ENCODE measurements around the gene MCL1. TPM values are rescaled to one million over a fixed set of nuclear protein-coding genes. Genes with fewer than 3 reads are reported as not detected.
"Not testable (repeated sequence)": the region's sequence is repeated elsewhere in the genome, so short reads cannot be mapped to it uniquely, and the experiment has no call there.

Gene MCL1
- total RNA-seq, 1 donor from 2014 or later = 246 TPM

DNA sequence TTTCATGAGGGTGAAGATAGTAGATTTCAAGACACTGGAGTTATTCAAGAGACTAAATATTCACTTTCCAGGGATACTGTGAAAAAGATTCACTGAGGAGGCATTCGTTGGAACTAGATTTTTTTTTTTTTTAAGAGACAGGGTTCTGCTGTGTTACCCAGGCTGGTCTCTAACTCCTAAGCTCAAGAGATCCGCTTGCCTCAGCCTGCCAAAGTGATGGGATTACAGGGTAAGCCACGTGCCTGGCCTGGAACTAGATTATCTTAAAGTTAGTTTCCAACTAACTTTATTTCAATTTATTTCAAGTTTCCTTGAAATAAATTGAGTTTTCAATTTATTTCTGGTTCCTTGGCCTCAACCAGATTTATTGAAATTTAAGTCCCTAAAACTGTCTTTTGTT, 24.3 kb upstream of the MCL1 start:
- DNase-seq (ENCODE audit: extremely low read depth, low read depth, low spot score) = no peak

DNA sequence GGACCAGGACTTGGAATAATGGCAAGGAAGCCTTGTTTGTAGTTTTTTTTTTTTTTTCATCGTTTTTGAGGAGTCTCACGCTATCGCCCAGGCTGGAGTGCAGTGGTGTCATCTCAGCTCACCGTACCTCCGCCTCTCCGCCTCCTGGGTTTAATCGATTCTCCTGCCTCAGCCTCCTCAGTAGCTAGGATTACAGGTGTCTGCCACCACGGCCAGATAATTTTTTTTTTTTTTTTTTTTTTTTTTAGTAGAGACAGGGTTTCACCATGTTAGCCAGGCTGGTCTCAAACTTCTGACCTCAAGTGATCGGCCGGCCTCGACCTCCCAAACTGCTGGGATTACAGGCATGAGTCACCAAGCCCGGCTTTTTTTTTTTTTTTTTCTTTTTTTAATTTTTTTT, 23.0 kb upstream of the MCL1 start:
- DNase-seq (ENCODE audit: extremely low read depth, low read depth, low spot score) = not testable (repeated sequence)

DNA sequence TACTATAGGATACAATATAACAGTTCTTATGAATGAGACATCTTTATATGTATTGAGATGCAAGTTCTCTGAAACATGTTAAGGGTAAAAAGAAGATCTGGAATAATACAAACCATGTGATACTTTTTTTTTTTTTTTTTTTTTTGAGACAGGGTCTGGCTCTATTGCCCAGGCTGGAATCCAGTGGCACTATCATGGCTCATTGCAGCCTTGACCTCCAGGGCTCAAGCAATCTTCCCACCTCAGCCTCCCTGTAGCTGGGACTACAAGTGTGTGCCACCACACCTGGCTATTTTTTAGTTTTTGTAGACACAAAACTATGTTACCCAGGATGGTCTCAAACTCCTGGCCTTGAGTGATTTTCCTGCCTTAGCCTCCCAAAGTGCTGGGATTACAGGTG, 22.1 kb upstream of the MCL1 start:
- DNase-seq (ENCODE audit: extremely low read depth, low read depth, low spot score) = no peak

DNA sequence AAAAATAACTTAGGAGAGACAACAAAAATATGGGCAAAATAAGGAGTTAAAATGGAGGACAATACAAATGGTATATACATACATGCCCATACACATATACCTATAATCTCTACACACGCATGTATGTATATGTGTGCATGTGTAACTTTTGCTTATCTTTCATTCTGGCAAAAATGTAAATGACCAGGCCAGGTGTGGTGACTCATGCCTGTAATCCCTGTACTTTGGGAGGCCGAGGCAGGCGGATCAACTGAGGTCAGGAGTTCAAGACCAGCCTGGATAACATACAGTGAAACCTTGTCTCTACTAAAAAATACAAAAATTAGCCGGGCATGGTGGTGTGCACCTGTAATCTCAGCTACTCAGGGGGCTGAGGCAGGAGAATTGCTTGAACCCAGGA, 18.9 kb upstream of the MCL1 start:
- not testable (repeated sequence) for DNase-seq (ENCODE audit: extremely low read depth, low read depth, low spot score)

DNA sequence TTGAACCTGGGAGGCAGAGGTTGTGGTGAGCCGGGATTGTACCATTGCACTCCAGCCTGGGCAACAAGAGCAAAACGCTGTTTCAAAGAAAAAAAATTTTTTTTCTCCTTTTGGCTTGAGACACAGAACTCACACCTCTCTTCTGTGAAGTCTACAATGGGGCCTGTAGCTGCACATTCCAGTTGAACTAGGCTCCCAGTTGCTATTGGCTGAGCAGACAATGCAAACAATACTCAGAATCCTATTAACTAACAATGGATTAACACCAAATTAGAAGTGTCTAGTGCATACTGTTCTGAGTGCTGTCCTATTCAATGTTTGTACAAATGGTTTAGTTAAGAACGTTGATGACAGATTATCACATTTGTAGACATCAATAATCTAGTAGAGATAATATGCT, 17.6 kb upstream of the MCL1 start:
- no peak for DNase-seq (ENCODE audit: extremely low read depth, low read depth, low spot score)

DNA sequence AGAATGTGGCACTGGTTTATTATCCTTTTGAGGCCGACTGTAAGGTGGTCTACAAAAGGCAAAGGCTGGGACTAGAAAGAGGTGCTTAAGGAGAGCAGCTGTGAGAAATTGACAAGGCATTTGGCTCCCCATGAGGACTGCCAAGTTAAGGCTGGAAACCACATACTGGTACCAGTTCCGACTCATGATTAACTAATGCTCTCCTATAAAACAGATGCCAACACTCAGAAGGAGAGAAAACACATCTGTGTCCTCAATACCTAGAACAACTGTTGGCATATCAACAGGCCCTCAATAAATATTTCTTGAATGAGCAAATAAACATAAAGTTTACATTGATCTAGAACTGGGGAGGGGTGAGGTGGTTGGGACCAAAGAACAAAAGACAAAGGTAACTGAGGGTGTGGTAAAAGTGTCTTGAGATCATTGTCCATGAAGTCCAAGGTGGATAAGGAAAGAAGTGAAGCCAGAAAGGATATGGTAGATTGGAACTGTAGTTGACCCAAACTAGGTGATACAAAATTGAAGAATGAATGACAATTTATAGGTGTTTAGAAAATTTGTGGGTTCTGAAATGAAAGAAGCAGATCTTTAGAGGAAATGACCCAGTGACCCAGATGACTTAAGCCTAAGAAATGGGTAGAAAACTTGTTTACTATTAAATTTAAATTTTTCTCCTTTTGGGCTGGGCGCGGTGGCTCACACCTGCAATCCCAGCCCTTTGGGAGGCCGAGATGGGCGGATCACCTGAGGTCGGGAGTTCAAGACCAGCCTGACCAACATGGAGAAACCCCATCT, 16.9 kb upstream of the MCL1 start:
- DNase-seq (ENCODE audit: extremely low read depth, low read depth, low spot score) = no peak

DNA sequence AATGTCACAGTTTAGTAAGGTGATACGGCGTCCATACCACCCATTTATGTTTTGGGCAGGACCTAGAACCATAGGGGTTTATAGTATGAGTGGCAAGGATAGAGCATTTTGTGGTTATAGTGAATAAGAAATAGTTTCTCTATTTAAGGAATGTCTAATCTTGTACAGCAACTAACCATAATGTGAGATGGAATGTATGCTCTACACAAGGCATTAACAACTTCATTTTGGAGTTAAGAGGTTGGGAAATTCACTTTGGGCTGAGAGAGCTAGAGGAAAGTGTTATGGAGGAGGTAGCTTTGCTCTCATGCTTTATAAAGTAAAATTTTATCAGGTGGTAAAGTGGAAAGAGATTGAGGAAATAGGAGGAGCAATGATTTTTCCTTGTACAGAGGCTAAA, 3.0 kb upstream of the MCL1 start:
- DNase-seq (ENCODE audit: extremely low read depth, low read depth, low spot score) = no peak

DNA sequence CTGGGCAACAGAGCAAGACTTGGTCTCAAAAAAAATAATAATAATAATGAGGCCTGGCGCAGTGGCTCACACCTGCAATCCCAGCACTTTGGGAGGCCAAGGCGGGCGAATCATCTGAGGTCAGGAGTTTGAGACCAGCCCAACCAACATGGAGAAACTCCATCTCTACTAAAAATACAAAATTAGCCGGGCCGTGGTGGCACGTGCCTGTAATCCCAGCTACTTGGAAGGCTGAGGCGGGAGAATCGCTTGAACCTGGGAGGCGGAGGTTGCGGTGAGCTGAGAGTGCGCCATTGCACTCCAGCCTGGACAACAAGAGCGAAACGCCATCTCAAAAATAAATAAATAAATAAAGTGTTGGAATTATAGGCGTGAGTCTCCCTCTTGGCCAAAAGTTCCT, 2.6 kb upstream of the MCL1 start:
- DNase-seq (ENCODE audit: extremely low read depth, low read depth, low spot score) = not testable (repeated sequence)

DNA sequence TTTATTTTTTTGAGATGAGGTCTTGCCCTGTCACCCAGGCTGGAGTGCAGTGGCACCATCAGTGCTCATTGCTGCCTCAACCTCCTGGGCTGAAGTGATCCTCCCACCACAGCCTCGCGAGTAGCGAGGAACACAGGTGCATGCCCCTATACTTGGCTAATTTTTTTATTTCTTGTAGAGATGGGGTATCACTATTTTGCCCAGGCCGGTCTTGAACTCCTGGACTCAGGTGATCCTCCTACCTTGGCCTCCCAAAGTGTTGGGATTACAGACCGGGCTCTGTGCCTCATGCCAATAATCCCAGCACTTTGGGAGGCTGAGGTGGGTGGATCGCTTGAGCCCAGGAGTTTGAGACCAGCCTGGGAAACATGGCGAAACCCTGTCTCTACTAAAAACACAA, 2.0 kb upstream of the MCL1 start:
- not testable (repeated sequence) for DNase-seq (ENCODE audit: extremely low read depth, low read depth, low spot score)

DNA sequence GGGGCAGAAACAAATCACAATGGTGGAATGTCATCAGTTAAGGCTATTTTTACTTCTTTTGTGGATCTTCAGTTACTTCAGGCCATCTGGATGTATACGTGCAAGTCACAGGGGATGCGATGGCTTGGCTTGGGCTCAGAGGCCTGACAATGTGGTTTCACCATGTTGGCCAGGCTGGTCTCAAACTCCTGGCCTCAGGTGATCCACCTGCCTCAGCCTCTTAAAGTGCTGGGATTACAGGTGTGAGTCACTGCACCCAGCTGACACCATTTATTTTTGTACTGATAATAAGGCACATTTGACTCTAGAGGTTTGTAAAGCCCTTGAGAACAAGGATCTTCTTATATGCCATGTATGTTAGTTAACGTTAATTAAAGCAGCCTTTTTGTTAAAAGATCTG, 1.6 kb upstream of the MCL1 start:
- DNase-seq (ENCODE audit: extremely low read depth, low read depth, low spot score) = not testable (repeated sequence)

DNA sequence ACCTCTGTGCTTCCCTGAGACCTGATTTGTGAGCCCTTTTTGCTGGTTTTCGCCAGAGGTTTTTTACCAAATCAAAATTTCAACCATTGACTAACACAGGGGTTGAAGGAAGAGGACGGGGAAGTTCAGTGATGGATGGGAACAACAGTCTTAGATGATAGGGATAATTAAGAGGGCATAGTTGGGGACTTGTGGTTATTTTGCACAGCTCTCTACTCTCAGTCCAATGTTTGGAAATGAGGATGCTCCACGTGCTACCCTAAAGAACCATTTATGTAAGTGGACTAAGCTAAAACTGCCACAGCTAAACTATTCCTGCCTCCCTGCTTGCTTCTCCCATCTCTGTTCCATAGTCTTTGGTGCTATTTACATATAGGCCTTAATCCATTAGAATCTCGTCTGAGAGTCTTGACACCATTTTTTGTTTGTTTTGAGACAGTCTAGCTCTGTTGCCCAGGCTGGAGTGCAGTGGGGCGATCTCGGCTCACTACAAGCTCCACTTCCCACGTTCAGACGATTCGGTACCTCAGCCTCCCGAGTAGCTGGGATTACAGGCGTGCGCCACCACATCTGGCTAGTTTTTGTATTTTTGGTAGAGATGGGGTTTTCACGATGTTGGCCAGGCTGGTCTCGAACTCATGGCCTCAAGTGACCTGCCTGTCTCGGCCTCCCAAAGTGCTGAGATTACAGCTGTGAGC, 684 bp upstream of the MCL1 start:
- DNase-seq (ENCODE audit: extremely low read depth, low read depth, low spot score) = no peak

DNA sequence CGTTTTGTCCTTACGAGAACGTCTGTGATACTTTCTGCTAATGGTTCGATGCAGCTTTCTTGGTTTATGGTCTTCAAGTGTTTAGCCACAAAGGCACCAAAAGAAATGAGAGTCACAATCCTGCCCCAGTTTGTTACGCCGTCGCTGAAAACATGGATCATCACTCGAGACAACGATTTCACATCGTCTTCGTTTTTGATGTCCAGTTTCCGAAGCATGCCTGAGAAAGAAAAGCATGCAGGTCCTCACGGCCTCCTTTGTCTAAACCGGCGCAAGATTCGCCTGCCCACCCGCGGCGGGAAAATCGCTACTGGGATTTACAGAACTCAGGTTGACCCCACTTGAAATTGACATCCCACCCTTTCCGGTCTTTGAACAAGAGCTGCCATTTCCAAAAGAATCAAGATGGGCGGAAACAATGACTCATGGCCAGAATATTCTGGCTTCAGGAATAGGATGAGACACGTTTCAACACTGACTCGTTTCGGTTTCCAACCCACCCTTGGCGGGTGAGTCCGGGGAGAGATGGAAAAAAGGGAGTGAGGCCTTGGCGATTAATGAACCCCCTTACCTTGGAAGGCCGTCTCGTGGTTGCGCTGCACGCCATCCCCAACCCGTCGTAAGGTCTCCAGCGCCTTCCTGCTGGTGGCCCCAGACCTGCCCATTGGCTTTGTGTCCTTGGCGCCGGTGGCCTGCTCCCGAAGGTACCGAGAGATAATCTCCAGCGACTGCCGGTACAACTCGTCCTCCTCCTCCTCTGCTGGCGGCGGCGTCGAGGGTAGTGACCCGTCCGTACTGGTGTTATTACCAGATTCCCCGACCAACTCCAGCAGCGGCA, 919 bp downstream of the MCL1 start:
- no peak for DNase-seq (ENCODE audit: extremely low read depth, low read depth, low spot score)

DNA sequence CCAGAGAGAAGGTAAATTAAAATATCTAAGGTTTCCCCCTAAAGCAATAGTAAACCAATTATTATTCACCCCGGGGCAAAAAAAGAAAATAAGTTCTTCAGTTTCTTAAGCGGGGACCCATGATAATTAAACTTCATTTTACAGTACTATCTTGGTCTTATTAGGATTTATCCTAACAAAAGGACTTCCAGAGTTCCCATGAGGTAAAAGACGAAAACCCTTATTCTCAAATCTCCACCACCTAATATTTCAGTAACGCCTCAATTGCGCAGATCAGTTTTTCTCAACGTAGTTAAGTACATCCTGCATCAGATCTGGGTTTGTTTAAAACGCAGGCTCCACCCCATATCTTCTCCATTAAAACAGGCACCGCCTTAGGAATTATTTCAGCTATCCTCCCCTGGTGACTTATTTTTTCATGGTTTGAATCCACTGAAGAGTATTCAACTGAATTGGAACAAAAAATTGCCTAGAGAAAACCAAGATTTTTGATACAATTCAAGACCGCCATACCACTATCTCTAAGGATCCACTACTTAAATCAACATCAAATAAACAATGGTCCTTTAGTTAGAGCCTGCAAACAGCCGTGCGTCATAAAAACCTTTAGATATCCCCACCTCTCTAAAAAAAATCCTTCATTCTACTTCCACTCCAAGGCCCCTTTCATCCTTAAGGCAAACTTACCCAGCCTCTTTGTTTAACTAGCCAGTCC, 1.7 kb downstream of the MCL1 start:
- no peak for DNase-seq (ENCODE audit: extremely low read depth, low read depth, low spot score)

DNA sequence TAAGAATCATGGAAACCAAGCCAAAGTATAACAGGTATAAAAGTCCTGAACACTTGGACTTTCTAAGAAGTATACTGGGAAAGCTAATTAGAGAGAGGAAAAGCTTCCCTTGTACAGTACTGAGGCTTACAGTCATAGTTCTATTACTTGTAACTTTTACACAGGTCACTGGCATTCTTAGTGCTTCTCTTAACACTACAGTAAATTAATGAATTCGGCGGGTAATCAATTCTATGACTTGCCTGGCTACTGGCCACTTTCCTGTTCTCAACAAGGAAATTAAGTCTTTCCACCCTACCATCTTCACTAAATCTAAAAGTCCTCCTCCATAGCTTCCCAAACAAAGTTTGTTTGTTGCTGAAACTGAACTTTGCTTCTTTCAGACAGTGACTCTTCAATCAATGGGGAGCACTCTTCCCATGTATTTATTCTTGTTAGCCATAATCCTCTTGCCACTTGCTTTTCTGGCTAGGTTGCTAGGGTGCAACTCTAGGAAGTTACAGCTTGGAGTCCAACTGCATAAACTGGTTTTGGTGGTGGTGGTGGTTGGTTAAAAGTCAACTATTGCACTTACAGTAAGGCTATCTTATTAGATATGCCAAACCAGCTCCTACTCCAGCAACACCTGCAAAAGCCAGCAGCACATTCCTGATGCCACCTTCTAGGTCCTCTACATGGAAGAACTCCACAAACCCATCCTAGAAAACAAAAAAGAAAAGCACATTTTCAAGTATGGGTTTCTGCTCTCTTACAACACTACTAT, 2.4 kb downstream of the MCL1 start:
- no peak for DNase-seq (ENCODE audit: extremely low read depth, low read depth, low spot score)

DNA sequence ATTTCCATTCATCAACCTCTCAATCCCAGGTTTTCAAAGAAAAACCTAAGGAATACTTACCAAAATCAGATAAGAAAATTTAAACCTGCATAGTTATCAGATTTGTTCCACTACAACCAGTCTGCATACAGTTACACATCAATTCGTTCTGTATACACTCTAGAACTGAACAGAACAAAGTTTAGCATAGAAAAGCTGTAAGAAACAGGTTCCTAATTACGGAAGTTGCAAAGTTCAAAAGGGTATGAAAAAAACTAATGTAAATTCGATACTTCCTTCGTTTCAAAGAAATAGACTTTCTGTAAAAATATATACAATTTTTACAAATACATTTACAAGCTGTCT, 3.1 kb downstream of the MCL1 start:
- DNase-seq (ENCODE audit: extremely low read depth, low read depth, low spot score) = no peak

DNA sequence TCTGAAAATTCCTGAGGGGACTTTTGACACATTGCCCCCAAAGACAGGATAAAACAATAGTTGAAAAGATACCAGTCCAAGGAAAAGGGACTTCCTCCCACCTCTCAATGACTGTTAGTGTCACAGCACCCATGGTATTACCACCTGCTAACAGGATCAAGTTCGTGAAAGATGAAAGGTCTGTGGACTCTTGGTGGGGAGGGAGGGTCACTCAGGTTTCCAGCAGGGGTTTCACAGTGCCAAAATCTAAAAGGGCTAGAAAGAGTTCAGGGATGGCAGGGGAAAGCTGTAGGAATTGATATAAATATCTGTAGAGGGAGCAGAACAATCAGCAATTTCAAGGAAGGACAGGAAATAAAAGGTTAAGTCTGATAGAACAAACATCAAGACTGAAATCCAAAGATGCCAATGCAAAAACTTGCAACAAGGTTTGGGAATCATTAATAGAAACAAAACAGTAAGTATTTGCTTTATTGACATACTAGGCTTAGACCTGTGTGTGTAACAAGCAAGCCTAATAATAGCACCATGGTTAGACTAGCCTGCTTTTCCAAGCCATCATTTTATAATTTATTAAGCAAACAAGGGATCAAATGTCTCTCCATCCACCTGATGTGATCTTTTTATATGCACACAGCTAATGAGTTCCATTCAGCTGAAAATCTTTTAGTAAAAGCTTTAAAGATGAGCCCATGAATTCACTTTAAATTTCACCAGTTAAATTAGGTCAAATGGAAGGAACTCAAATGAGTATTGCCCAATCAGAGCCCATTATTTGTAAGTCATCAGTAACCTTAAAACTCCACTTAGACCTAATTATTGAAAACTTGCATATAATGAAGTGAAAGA, 3.7 kb downstream of the MCL1 start:
- DNase-seq (ENCODE audit: extremely low read depth, low read depth, low spot score) = no peak

DNA sequence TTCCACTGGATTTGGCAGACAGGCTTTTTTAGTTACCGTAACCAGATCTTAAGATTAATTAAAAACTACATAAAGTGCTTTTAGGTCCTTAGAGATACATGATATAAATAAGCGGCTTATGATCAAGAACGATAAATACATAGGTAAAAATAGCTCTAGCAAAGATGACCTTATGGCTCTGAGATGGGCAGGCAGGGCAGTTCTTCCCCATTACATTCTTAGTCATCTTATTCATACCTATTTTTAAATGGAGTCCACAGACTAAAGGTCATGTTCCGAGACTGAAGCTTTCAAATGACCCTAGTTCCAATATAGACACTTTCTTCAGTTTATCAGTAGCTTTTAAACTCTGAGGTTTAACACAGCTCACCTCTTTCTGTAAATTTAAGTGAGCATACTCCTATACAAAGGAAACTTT, 4.3 kb downstream of the MCL1 start:
- no peak for DNase-seq (ENCODE audit: extremely low read depth, low read depth, low spot score)

DNA sequence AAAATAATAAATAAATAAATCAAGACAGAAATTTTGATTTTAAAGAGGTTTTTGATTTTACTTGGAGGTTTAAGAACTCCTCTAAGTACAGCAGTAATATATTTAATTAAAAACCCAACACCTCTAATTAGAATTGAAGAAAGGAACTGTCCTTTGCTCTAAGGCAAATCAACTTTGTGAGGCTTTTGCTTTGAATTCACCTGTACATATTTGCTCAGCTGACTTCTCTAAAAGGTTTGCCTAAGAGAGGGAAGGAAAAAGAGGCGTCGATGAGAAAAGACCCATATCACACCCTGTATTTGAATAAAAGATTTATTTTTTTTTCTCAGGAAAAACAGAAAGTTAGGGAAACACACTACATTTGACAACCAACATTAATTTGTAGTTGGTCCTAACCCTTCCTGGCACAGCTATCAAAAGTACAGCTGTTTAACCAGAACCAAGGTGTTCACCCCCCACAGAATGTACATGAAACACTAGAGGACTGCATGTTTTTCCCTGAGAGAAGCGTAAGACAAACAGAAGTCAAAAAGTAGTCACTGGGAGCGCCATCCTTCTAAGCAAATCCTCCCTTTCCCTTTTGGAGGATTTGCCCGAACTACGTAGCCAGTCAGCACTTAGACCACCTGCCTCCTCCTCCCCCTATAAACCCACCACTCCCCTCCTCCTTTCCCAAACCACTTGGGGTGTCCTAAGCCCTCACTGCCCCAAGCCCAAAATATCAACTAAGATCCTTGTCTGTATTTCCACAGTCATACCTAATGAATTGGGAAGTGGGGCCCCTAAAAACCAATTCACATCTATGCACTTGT, 4.9 kb downstream of the MCL1 start:
- DNase-seq (ENCODE audit: extremely low read depth, low read depth, low spot score) = no peak
